B cell (primary cell): Measurements from ENCODE around the gene SPOP. TPM values are rescaled to one million over a fixed set of nuclear protein-coding genes. Genes with fewer than 3 reads are reported as not detected.
A peak's percentile ranks its signal among the peaks of the same experiment; 100 is the strongest.

ENCODE experiments used
- ATAC-seq: fragments of 200-7000 bp; cut with Tn5 transposase; one replicate; pipeline ENCODE4 v1.10.0; 2021; ENCODE audit warnings: low read depth, mild to moderate bottlenecking, moderate number of reproducible peaks, moderate library complexity
- CTCF ChIA-PET: fragments of 350-600 bp; sonication (Branson Sonifier 250); formaldehyde crosslinking; loops from one replicate; lab custom pipeline; 2021; ENCODE audit warnings: antibody characterized with exemption, inconsistent platforms; lab: Charles Lee
- POLR2A ChIA-PET: fragments of 350-600 bp; sonication (Branson Sonifier 250); formaldehyde crosslinking; loops from one replicate; lab custom pipeline; 2021; ENCODE audit warnings: antibody characterized with exemption; lab: Charles Lee
- DNase-seq: peaks from one replicate; pipeline ENCODE4 v3.0.0; 2013
- H2AFZ ChIP-seq: 2 replicates; pipeline ENCODE4 v1.6.1; 2012; ENCODE audit warnings: mild to moderate bottlenecking, low read depth, low read length; ENCODE audit not compliant: insufficient read depth, poor library complexity, severe bottlenecking
- H3K27ac ChIP-seq, 2 donors: 1 replicate in 1 of 2; 2 replicates in 1 of 2; pipeline ENCODE4 v1.5.1; 2012 to 2013; ENCODE audit warnings: low read length in 2 of 2, mild to moderate bottlenecking in 2 of 2, moderate library complexity in 1 of 2
- H3K27me3 ChIP-seq, 4 experiments: fragments of 200-600 bp in 1 of 4; sonication (generic) in 1 of 4; replicated peaks in 1 of 4; 1 replicate in 2 of 4; 2 replicates in 2 of 4; pipeline versions ENCODE4 v1.6.1 to v1.7.0; 2013 to 2016; ENCODE audit warnings: low read length in 3 of 4, mild to moderate bottlenecking in 2 of 4, mixed read lengths in 1 of 4, moderate library complexity in 1 of 4; ENCODE audit not compliant: insufficient read depth in 4 of 4, control insufficient read depth in 3 of 4; ENCODE audit errors: control extremely low read depth in 1 of 4
- H3K36me3 ChIP-seq, 2 experiments: replicated peaks in 1 of 2; 1 replicate in 1 of 2; 2 replicates in 1 of 2; pipeline versions ENCODE4 v1.6.1 to v1.7.1; 2013; ENCODE audit warnings: low read length in 1 of 2; ENCODE audit not compliant: insufficient read depth in 2 of 2, control insufficient read depth in 1 of 2; ENCODE audit errors: control extremely low read depth in 1 of 2, extremely low read depth in 1 of 2
- H3K4me1 ChIP-seq, 2 donors: fragments of 200-600 bp in 1 of 2; sonication (generic) in 1 of 2; 1 replicate in 1 of 2; 2 replicates in 1 of 2; pipeline versions ENCODE4 v1.5.1 to v1.6.1; 2013 to 2017; ENCODE audit warnings: low read length in 2 of 2; ENCODE audit not compliant: control insufficient read depth in 2 of 2, insufficient read depth in 2 of 2
- H3K4me2 ChIP-seq: replicated peaks from 2 replicates; pipeline ENCODE3; 2012; ENCODE audit warnings: mild to moderate bottlenecking, low read depth, low read length; ENCODE audit not compliant: poor library complexity, severe bottlenecking
- H3K4me3 ChIP-seq, 5 experiments: fragments of 200-600 bp in 1 of 5; sonication (generic) in 1 of 5; 1 replicate in 3 of 5; 2 replicates in 2 of 5; pipeline versions ENCODE4 v1.5.1 to v1.7.0; 2011 to 2016; ENCODE audit warnings: low read length in 4 of 5, mild to moderate bottlenecking in 4 of 5, low read depth in 2 of 5, control low read depth in 1 of 5, moderate library complexity in 1 of 5; ENCODE audit not compliant: insufficient read depth in 1 of 5; ENCODE audit errors: control extremely low read depth in 1 of 5, extremely low read depth in 1 of 5
- H3K79me2 ChIP-seq: fragments of 200-600 bp; sonication (generic); one replicate; pipeline ENCODE4 v1.6.0; 2016; ENCODE audit warnings: low read length; ENCODE audit not compliant: control insufficient read depth, insufficient read depth
- H3K9ac ChIP-seq: fragments of 200-600 bp; sonication (generic); 2 replicates; pipeline ENCODE4 v1.6.1; 2017; ENCODE audit warnings: mild to moderate bottlenecking, low read length, moderate library complexity
- H3K9me3 ChIP-seq, 3 donors: one replicate each; pipeline versions ENCODE4 v1.6.1 to v1.7.1; 2013; ENCODE audit warnings: low read length in 2 of 3; ENCODE audit not compliant: control insufficient read depth in 2 of 3, insufficient read depth in 1 of 3; ENCODE audit errors: control extremely low read depth in 1 of 3
- H4K20me1 ChIP-seq: 2 replicates; pipeline ENCODE4 v1.6.0; 2012; ENCODE audit warnings: mild to moderate bottlenecking, low read length; ENCODE audit not compliant: insufficient read depth, control insufficient read depth, poor library complexity, severe bottlenecking
- H3K27ac Mint-ChIP-seq: one replicate; pipeline ENCODE4 v1.8.0; 2021; ENCODE audit warnings: mixed read lengths
- H3K27me3 Mint-ChIP-seq: one replicate; pipeline ENCODE4 v1.8.0; 2021; ENCODE audit warnings: mixed read lengths
- H3K4me1 Mint-ChIP-seq: one replicate; pipeline ENCODE4 v1.8.0; 2021; ENCODE audit warnings: mixed read lengths
- H3K4me3 Mint-ChIP-seq: one replicate; pipeline ENCODE4 v1.8.0; 2021; ENCODE audit warnings: mixed read lengths
- H3K9me3 Mint-ChIP-seq: one replicate; pipeline ENCODE4 v1.8.0; 2022; ENCODE audit warnings: mixed read lengths; ENCODE audit not compliant: insufficient read depth
- EZH2 ChIP-seq: IDR thresholded peaks from 2 replicates; pipeline ENCODE4 v1.6.1; 2012; ENCODE audit warnings: borderline replicate concordance, low read depth, mild to moderate bottlenecking, moderate library complexity, low read length; ENCODE audit not compliant: insufficient read depth, poor library complexity, severe bottlenecking
- WGBS: methylation state at CpG from one replicate; pipeline ENCODE4 v1.1.5; 2013; ENCODE audit warnings: missing lambda C conversion rate; ENCODE audit not compliant: insufficient coverage; 5-methylcytosine and 5-hydroxymethylcytosine counted together
- intact Hi-C: fragments of 100-400 bp; cut with micrococcal nuclease; formaldehyde crosslinking; loops from one replicate; pipeline ENCODE4 v1.10.0; 2022
- polyA plus RNA-seq: library from polyadenylated mRNA; depleted of rRNA; stranded (reverse); fragments of >200 nt; gene quantifications from 2 replicates; pipeline ENCODE4 v1.2.3, GENCODE V29; 2012
- total RNA-seq, 2 donors: library from RNA; stranded (reverse); fragments of 120-200 nt in 1 of 2; gene quantifications; 1 replicate in 1 of 2; 2 replicates in 1 of 2; pipeline versions ENCODE4 v1.2.3 to v1.2.4, GENCODE V29; 2013 to 2022
- TF ChIP-seq, protein P1 (sequence below): fragments of 200-600 bp; IDR thresholded peaks from one replicate; pipeline ENCODE4 v1.8.0; 2022; ENCODE audit warnings: antibody characterized with exemption, mild to moderate bottlenecking

Gene SPOP
- total and polyA plus RNA-seq, 2 donors (not counting 1 experiment from before 2014, with no cell fraction given), result 27.0 to 72.1 TPM

DNA sequence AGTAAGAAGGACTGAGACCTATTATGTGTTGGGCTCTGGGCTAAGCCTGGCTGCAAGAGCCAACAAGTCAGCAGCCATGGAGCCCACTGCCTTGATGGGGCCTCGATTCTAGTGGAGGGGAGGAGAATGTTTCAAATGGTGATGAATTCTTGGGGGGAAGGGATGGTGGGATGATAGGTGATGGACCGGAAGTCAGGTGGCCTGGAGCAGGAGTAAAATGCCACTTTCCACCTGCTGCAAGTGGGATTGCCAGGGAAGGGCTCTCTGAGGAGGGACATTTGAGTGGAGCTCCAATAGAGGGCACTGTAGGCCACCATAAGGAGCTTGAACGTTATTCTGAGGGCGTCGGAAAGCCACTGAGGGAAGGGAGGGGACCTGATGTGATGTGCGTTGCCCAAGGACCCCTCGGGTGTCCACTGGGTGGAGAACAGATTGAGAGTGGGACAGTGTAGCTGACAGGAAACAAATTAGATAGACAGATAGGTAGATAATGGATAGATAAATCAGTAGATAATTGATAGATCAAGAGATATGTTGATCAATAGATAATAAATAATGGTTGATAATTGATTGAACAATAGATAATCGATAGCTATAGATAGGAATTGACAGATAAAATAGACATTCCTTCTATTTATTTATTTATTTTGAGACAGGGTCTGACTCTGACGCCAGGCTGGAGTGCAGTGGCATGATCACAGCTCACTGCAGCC lies 120.4 kb downstream of the SPOP start:
- peaks cover 0 to 3% (median 0%) of the 10 kb centered on the region in 3 donors for H3K9me3 ChIP-seq
- H3K36me3 ChIP-seq, result no peaks in the 10 kb centered on the region
- peaks cover 0 to 7% (median 0%) of the 10 kb centered on the region in 4 experiments for H3K27me3 ChIP-seq
- Mint-ChIP-seq H3K9me3 (no peaks in the 10 kb centered on the region), H3K4me3 (no peak overlapping the region), H3K27me3 (peaks cover 5% of the 10 kb centered on the region), H3K27ac (no peak overlapping the region), H3K4me1 (peaks cover 1% of the 10 kb centered on the region)
- intact Hi-C loops, result loop anchor here (2.0 kb wide), 1 partner anchor 243 kb away; no protein-coding TSS in a partner anchor
- H3K79me2 ChIP-seq, result no peaks in the 10 kb centered on the region
- peaks cover 0 to 6% of the 10 kb centered on the region in 2 donors for H3K4me1 ChIP-seq
- no peak overlapping the region for H3K4me2 ChIP-seq
- no peak overlapping the region for H2AFZ ChIP-seq
- no peak for ATAC-seq
- no peaks in the 10 kb centered on the region for H4K20me1 ChIP-seq
- DNase-seq, result peak; percentile 57
- CTCF ChIA-PET, result interaction anchor here (0.7 to 5.6 kb wide), 37 partner anchors 8 to 985 kb away, joined by 3 to 152 read pairs (median 5); partner anchors contain the start of genes NGFR, PHB1 and SLC35B1
- TF ChIP-seq, protein P1, sequence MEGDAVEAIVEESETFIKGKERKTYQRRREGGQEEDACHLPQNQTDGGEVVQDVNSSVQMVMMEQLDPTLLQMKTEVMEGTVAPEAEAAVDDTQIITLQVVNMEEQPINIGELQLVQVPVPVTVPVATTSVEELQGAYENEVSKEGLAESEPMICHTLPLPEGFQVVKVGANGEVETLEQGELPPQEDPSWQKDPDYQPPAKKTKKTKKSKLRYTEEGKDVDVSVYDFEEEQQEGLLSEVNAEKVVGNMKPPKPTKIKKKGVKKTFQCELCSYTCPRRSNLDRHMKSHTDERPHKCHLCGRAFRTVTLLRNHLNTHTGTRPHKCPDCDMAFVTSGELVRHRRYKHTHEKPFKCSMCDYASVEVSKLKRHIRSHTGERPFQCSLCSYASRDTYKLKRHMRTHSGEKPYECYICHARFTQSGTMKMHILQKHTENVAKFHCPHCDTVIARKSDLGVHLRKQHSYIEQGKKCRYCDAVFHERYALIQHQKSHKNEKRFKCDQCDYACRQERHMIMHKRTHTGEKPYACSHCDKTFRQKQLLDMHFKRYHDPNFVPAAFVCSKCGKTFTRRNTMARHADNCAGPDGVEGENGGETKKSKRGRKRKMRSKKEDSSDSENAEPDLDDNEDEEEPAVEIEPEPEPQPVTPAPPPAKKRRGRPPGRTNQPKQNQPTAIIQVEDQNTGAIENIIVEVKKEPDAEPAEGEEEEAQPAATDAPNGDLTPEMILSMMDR, result peak; percentile 62
- TF ChIP-seq EZH2, result no peak
- 16% methylated on average over 7 of the region's 9 CpGs for WGBS
- no peak overlapping the region for H3K27ac ChIP-seq
- H3K4me3 ChIP-seq, result no peak overlapping the region
- no peak overlapping the region for H3K9ac ChIP-seq
- POLR2A ChIA-PET, result no interaction called here
